Measurements from ENCODE around the gene MORN4.

DNA sequence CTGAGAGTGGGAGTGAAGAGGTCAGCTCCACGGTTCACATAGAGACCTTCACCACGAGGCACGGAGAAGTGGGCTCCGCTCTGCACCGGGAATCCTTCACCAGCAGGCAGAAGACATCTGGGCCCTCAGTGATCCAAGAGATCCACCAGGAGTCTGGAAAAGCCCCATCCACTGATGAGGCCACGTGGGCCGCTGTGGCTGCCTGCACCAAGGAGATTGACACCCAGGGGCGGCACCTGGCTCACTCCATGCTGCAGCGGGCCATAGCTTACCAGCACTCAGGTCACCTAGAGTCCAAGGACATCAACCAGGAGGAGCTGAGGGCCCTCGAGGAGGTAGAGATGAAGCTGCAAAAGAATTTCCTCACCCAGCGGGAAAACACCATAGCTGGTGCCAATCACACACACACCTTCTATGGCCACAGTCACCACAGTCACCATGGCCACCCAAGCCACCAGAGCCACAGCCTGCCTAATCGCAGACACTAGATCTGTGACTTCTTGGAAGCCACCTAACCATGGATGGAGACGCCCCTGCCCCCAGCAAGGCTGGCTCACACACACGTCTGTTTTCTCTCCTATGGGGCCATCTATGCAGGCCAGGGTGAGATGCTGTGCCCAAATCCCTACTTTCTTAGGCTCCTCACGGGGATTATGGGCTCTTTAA, 43.1 kb downstream of the MORN4 start:
- TF ChIP-seq, protein P1, sequence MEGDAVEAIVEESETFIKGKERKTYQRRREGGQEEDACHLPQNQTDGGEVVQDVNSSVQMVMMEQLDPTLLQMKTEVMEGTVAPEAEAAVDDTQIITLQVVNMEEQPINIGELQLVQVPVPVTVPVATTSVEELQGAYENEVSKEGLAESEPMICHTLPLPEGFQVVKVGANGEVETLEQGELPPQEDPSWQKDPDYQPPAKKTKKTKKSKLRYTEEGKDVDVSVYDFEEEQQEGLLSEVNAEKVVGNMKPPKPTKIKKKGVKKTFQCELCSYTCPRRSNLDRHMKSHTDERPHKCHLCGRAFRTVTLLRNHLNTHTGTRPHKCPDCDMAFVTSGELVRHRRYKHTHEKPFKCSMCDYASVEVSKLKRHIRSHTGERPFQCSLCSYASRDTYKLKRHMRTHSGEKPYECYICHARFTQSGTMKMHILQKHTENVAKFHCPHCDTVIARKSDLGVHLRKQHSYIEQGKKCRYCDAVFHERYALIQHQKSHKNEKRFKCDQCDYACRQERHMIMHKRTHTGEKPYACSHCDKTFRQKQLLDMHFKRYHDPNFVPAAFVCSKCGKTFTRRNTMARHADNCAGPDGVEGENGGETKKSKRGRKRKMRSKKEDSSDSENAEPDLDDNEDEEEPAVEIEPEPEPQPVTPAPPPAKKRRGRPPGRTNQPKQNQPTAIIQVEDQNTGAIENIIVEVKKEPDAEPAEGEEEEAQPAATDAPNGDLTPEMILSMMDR (conservative IDR thresholded peaks at IDR 0.05), result no peak
- TF ChIP-seq ZFX (IDR thresholded peaks at IDR 0.05), result no peak

Measured in C4-2B (cell line).